ENCODE results near the gene NCF4.

Gene NCF4

GRCh38 chr22:36875741-36876140 is 14.9 kb downstream of the NCF4 start:
- H3K27me3 Mint-ChIP-seq, result peaks cover 25 to 27% of the 10 kb centered on the region in 2 donors
- no peak overlapping the region for H3K4me3 Mint-ChIP-seq
- H3K9me3 Mint-ChIP-seq, result peaks cover 2 to 10% of the 10 kb centered on the region in 2 donors
- DNase-seq, result no peak
- peaks cover 6 to 13% of the 10 kb centered on the region in 2 donors for H3K4me1 Mint-ChIP-seq (ENCODE audit: low read depth in 2 of 2)
- H3K27ac Mint-ChIP-seq, result no peak overlapping the region
- no peak for ATAC-seq (replicated peaks)
- peaks cover 6% of the 10 kb centered on the region for H3K36me3 Mint-ChIP-seq (ENCODE audit: insufficient read depth)

DNA sequence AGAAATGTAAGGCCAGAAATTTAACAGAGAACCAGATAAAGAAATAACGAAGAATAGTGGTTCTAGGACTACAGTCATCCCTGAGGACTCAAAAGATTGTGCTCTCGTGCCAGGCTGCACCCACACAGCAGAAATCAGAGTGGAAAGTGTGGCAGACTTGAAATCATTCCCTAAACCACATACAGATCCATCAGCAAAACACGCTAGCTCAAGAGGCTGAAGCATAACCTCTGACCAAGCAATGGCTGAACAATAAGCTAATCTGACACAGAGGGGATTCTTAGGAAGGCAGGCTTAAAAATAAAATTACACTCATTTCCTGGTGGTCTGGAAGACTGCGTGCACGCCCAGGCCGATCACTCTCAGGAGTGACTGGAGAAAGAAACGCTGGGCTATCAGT is 19.0 kb downstream of the NCF4 start:
- H3K9me3 Mint-ChIP-seq, result peaks cover 5 to 20% of the 10 kb centered on the region in 2 donors
- H3K27ac Mint-ChIP-seq, result no peak overlapping the region
- H3K4me3 Mint-ChIP-seq, result no peak overlapping the region
- H3K27me3 Mint-ChIP-seq, result peaks cover 37 to 42% of the 10 kb centered on the region in 2 donors
- DNase-seq (no peak), ATAC-seq (replicated peaks) (no peak)
- no peaks in the 10 kb centered on the region for H3K36me3 Mint-ChIP-seq (ENCODE audit: insufficient read depth)
- H3K4me1 Mint-ChIP-seq (ENCODE audit: low read depth in 2 of 2), result no peaks in the 10 kb centered on the region

- Mint-ChIP-seq H3K9me3 (peaks cover 5 to 20% of the 10 kb centered on the region in 2 donors), H3K4me3 (no peak overlapping the region), H3K27ac (no peak overlapping the region), H3K36me3 (ENCODE audit: insufficient read depth) (no peaks in the 10 kb centered on the region), H3K4me1 (ENCODE audit: low read depth in 2 of 2) (no peaks in the 10 kb centered on the region), H3K27me3 (peaks cover 45 to 52% of the 10 kb centered on the region in 2 donors)
- no peak for ATAC-seq (replicated peaks)
- no peak for DNase-seq
These were observed 20.9 kb downstream of the NCF4 start for GRCh38 chr22:36881504-36882245.

DNA sequence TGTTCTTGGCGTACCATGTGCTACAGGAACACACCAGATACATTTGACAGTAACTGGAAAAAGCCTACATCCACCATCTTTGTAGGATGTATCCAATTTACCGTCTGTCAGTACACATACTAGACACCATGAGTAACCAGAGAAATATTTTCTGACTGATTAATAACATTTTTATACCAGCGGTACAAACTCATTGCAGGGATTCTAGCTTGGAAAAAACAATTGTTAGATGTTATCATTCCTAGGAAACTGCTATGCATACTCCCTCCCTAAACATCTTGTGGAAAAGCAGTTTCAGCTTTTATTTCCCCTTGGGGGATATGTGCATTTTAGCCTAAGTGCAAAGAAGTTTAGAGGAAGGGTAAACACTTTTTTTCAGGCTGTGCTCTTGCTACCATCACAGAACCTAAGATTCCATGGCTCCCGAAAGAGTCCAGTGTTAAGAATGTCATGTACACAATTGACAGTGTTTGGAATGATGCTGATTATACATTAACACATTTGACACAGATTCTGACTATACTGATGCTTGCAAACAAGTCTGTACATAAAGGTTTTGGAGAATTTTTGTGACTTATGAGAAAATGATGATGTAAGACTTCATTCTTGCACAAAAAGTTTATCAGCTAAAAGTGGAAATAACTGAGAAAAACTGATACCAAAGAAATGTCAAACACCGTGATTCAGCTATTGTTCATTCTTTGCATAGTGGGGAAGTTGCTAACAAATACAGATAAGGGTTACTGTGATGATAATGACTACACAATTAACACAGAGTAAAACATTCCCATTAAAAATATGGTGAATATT is 23.7 kb downstream of the NCF4 start:
- H3K4me3 Mint-ChIP-seq, result no peak overlapping the region
- ATAC-seq (replicated peaks), result no peak
- H3K9me3 Mint-ChIP-seq, result peaks cover 5 to 20% of the 10 kb centered on the region in 2 donors
- no peaks in the 10 kb centered on the region for H3K36me3 Mint-ChIP-seq (ENCODE audit: insufficient read depth)
- peaks cover 4% of the 10 kb centered on the region in 2 donors for H3K4me1 Mint-ChIP-seq (ENCODE audit: low read depth in 2 of 2)
- H3K27me3 Mint-ChIP-seq, result peaks cover 37 to 41% of the 10 kb centered on the region in 2 donors
- no peak overlapping the region for H3K27ac Mint-ChIP-seq
- no peak for DNase-seq

DNA sequence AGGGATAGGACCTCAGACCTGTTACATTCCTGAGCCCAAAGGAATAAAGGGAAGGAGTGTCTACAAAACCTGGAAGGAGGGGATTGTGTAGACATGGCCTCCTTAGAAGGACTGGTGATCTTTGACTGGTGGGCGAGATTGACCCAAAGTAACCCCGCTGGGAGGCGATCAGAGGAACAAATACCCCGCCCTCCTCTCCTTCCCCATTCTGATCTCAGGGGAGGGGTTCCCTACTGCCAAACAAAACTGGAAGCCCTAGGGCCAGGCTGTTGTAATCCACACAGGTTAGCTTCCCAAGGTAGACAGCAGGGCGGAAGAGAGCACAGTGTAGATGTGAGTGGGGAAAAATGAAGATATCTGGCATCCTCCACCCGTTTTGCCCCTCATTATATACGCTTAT is 24.7 kb downstream of the NCF4 start:
- DNase-seq (no peak), ATAC-seq (replicated peaks) (no peak)
- Mint-ChIP-seq H3K36me3 (ENCODE audit: insufficient read depth) (no peaks in the 10 kb centered on the region), H3K27ac (no peak overlapping the region), H3K9me3 (peaks cover 3 to 12% of the 10 kb centered on the region in 2 donors), H3K4me1 (ENCODE audit: low read depth in 2 of 2) (peaks cover 4% of the 10 kb centered on the region in 2 donors), H3K4me3 (no peak overlapping the region), H3K27me3 (peaks cover 34 to 37% of the 10 kb centered on the region in 2 donors)

DNA sequence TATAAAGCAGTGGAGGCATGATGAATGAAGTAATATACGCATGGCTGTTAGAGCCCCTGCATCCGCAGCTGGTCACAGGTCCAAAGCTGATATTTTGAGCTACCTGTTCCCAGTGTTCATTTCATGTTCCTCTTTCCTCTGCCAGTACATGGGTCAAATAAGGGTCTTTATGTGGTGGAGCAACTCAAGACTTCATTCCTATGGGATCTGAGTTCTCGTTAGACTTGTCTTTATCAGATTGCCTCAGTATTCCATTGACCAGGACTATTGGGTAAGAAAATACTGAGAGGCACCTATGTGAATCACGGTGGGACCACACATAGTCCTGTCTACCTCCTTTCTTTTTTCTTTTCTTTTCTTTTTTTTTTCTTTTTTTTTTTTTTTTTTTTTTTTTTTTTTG is 25.2 kb downstream of the NCF4 start:
- H3K9me3 Mint-ChIP-seq, result peaks cover 3 to 7% of the 10 kb centered on the region in 2 donors
- ATAC-seq (replicated peaks) (no peak), DNase-seq (no peak)
- peaks cover 4% of the 10 kb centered on the region in 2 donors for H3K4me1 Mint-ChIP-seq (ENCODE audit: low read depth in 2 of 2)
- H3K27ac Mint-ChIP-seq, result no peak overlapping the region
- H3K4me3 Mint-ChIP-seq, result no peak overlapping the region
- peaks cover 34 to 37% of the 10 kb centered on the region in 2 donors for H3K27me3 Mint-ChIP-seq
- no peaks in the 10 kb centered on the region for H3K36me3 Mint-ChIP-seq (ENCODE audit: insufficient read depth)

GRCh38 chr22:36887162-36887561 is 26.4 kb downstream of the NCF4 start:
- DNase-seq (no peak), ATAC-seq (replicated peaks) (peak; percentile 58)
- Mint-ChIP-seq H3K4me3 (no peak overlapping the region), H3K27me3 (peaks cover 34 to 37% of the 10 kb centered on the region in 2 donors), H3K36me3 (ENCODE audit: insufficient read depth) (no peaks in the 10 kb centered on the region), H3K9me3 (no peaks in the 10 kb centered on the region), H3K4me1 (ENCODE audit: low read depth in 2 of 2) (peaks cover 4% of the 10 kb centered on the region in 2 donors), H3K27ac (peak overlapping the region in 1 of 2 donors; percentile 44)

- H3K9me3 Mint-ChIP-seq, result peaks cover 2 to 11% of the 10 kb centered on the region in 2 donors
- H3K4me1 Mint-ChIP-seq (ENCODE audit: low read depth in 2 of 2), result peaks cover 4% of the 10 kb centered on the region in 2 donors
- H3K27me3 Mint-ChIP-seq, result peaks cover 12 to 17% of the 10 kb centered on the region in 2 donors
- ATAC-seq (replicated peaks) (no peak), DNase-seq (no peak)
- H3K36me3 Mint-ChIP-seq (ENCODE audit: insufficient read depth), result no peaks in the 10 kb centered on the region
- no peak overlapping the region for H3K27ac Mint-ChIP-seq
- H3K4me3 Mint-ChIP-seq, result no peak overlapping the region
These were observed 30.8 kb downstream of the NCF4 start for GRCh38 chr22:36891646-36892045.

- Mint-ChIP-seq H3K9me3 (peaks cover 2 to 11% of the 10 kb centered on the region in 2 donors), H3K27me3 (peaks cover 10 to 19% of the 10 kb centered on the region in 2 donors), H3K4me3 (no peak overlapping the region), H3K36me3 (ENCODE audit: insufficient read depth) (no peaks in the 10 kb centered on the region), H3K27ac (peak overlapping the region in 1 of 2 donors; percentile 32), H3K4me1 (ENCODE audit: low read depth in 2 of 2) (peaks cover 2% of the 10 kb centered on the region in 2 donors)
- ATAC-seq (replicated peaks), result no peak
- no peak for DNase-seq
These were observed 31.5 kb downstream of the NCF4 start for GRCh38 chr22:36892292-36892691.

GRCh38 chr22:36893262-36893661 is 32.5 kb downstream of the NCF4 start:
- H3K4me3 Mint-ChIP-seq, result no peak overlapping the region
- no peaks in the 10 kb centered on the region for H3K4me1 Mint-ChIP-seq (ENCODE audit: low read depth in 2 of 2)
- ATAC-seq (replicated peaks) (no peak), DNase-seq (no peak)
- no peak overlapping the region for H3K27ac Mint-ChIP-seq
- H3K27me3 Mint-ChIP-seq, result peaks cover 0 to 24% of the 10 kb centered on the region in 2 donors
- H3K36me3 Mint-ChIP-seq (ENCODE audit: insufficient read depth), result no peaks in the 10 kb centered on the region
- H3K9me3 Mint-ChIP-seq, result peaks cover 2 to 11% of the 10 kb centered on the region in 2 donors

DNA sequence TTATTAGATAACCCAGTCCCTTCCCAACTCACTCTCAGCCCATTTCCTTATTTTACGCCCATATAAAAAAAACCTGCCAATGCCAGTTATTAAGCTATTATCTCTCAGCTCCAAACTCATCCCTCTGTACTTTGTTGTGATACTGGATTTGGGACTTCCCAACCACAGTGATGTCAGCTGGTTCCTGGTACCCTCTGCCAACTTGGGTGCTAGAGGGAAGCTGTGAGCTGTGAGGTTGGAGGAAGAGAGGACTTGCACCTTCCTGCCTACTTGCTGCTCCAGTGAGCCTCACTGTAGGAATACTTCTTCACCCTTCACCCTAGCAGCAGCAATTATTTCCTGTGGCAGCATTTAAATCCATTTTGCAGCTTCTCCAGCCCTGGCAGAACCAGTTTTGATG is 33.5 kb downstream of the NCF4 start:
- Mint-ChIP-seq H3K9me3 (peaks cover 2 to 11% of the 10 kb centered on the region in 2 donors), H3K27ac (no peak overlapping the region), H3K27me3 (peaks cover 8 to 34% of the 10 kb centered on the region in 2 donors), H3K4me1 (ENCODE audit: low read depth in 2 of 2) (no peaks in the 10 kb centered on the region), H3K4me3 (no peak overlapping the region), H3K36me3 (ENCODE audit: insufficient read depth) (no peaks in the 10 kb centered on the region)
- no peak for DNase-seq
- no peak for ATAC-seq (replicated peaks)

GRCh38 chr22:36897611-36898010 is 36.8 kb downstream of the NCF4 start:
- peaks cover 2 to 11% of the 10 kb centered on the region in 2 donors for H3K9me3 Mint-ChIP-seq
- no peak for ATAC-seq (replicated peaks)
- peaks cover 32 to 67% of the 10 kb centered on the region in 2 donors for H3K27me3 Mint-ChIP-seq
- H3K4me1 Mint-ChIP-seq (ENCODE audit: low read depth in 2 of 2), result peaks cover 0 to 3% of the 10 kb centered on the region in 2 donors
- H3K4me3 Mint-ChIP-seq, result no peak overlapping the region
- H3K27ac Mint-ChIP-seq, result no peak overlapping the region
- H3K36me3 Mint-ChIP-seq (ENCODE audit: insufficient read depth), result no peaks in the 10 kb centered on the region
- DNase-seq, result no peak

DNA sequence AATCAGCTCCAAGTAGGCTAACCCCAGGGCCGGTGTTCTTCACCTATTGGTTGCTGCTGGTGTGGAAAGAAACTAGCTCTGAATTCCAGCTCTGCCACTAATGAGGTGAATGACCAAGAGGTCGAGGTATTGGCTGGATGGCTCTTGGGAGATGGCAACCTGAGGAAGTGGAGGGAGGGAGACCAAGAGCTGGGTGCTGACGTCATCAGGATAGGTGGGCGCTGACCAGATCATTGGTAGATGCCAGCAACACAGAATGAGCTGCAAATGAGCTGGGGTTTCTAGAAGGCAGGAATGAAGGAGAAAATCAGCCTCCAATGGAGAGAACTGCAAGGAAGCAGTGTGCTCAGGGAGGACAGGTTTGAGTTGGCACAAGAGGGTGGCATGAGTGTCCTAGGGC is 37.9 kb downstream of the NCF4 start:
- Mint-ChIP-seq H3K4me3 (no peak overlapping the region), H3K4me1 (ENCODE audit: low read depth in 2 of 2) (peaks cover 0 to 3% of the 10 kb centered on the region in 2 donors), H3K9me3 (peaks cover 2 to 11% of the 10 kb centered on the region in 2 donors), H3K27ac (no peak overlapping the region), H3K36me3 (ENCODE audit: insufficient read depth) (no peaks in the 10 kb centered on the region), H3K27me3 (peaks cover 37 to 78% of the 10 kb centered on the region in 2 donors)
- ATAC-seq (replicated peaks) (no peak), DNase-seq (no peak)
